ENCODE data around the gene CCDC80. TPM values are rescaled to one million over a fixed set of nuclear protein-coding genes. Genes with fewer than 3 reads are reported as not detected.
A peak's percentile ranks its signal among the peaks of the same experiment; 100 is the strongest.

The CCDC80 gene
- total and polyA plus RNA-seq, 2 experiments from 2014 or later, result 27.1 to 83.5 TPM

DNA sequence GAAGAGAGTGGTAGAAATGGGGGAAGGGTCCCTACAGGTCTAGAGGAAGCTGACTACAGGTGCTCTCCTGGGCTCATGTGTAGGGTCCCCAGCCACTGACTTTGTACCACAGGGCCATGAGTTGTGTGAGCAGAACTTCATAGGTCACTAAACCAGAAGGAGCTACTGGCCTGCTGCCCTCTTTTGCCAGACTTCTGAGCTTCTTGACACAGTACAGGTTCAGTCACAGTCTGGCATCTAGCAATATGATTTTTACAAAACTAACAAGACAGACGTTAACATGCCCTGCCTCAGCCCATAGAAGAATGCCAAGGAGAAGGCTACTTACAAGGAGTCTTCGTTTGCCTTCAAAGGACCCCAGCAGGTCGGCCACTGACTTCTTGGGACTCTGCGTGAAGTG lies 3.2 kb downstream of the CCDC80 start:
- WGBS (ENCODE audit: low lambda C conversion rate, missing lambda C conversion rate), result 89% methylated on average over 4 of the region's 4 CpGs
- H3K9me3 ChIP-seq (ENCODE audit: low read depth), result no peaks in the 10 kb centered on the region
- peaks cover 26% of the 10 kb centered on the region for H3K4me1 ChIP-seq (ENCODE audit: insufficient read depth)
- no peaks in the 10 kb centered on the region for H3K9me2 ChIP-seq (replicated peaks; ENCODE audit: insufficient read depth)
- H2AFZ ChIP-seq, result no peak overlapping the region
- H3K36me3 ChIP-seq (replicated peaks; ENCODE audit: insufficient read depth, low read depth), result no peaks in the 10 kb centered on the region
- H3K79me2 ChIP-seq, result no peaks in the 10 kb centered on the region
- TF ChIP-seq EZH2phosphoT487 (IDR thresholded peaks at IDR 0.05; ENCODE audit: low read depth, severe bottlenecking, unreplicated experiment) (no peak), CTCF (IDR thresholded peaks at IDR 0.05; ENCODE audit: poor library complexity) (no peak), EZH2 (IDR thresholded peaks at IDR 0.05; ENCODE audit: borderline replicate concordance) (no peak)
- H3K4me2 ChIP-seq, result peak overlapping the region; percentile 62
- H3K27me3 ChIP-seq, result no peaks in the 10 kb centered on the region
- no peak overlapping the region for H3K27ac ChIP-seq
- DNase-seq (ENCODE audit: low spot score), result no peak
- H3K4me3 ChIP-seq, result no peak overlapping the region
- no peaks in the 10 kb centered on the region for H4K20me1 ChIP-seq (ENCODE audit: insufficient read depth, poor library complexity, severe bottlenecking)

GRCh38 chr3:112635674-112636073 lies 5.3 kb downstream of the CCDC80 start:
- no peak overlapping the region for H3K4me3 ChIP-seq
- no peaks in the 10 kb centered on the region for H4K20me1 ChIP-seq (ENCODE audit: insufficient read depth, poor library complexity, severe bottlenecking)
- no peaks in the 10 kb centered on the region for H3K27me3 ChIP-seq
- no peaks in the 10 kb centered on the region for H3K9me2 ChIP-seq (replicated peaks; ENCODE audit: insufficient read depth)
- no peaks in the 10 kb centered on the region for H3K36me3 ChIP-seq (replicated peaks; ENCODE audit: insufficient read depth, low read depth)
- no peak for TF ChIP-seq CTCF (IDR thresholded peaks at IDR 0.05; ENCODE audit: poor library complexity)
- no peak for TF ChIP-seq EZH2 (IDR thresholded peaks at IDR 0.05; ENCODE audit: borderline replicate concordance)
- no peak for TF ChIP-seq EZH2phosphoT487 (IDR thresholded peaks at IDR 0.05; ENCODE audit: low read depth, severe bottlenecking, unreplicated experiment)
- no peak overlapping the region for H2AFZ ChIP-seq
- DNase-seq (ENCODE audit: low spot score), result peak; percentile 59
- WGBS (ENCODE audit: low lambda C conversion rate, missing lambda C conversion rate), result 59% methylated on average over 1 of the region's 1 CpG
- peak overlapping the region; percentile 62 for H3K4me2 ChIP-seq
- peak overlapping the region; percentile 85 for H3K27ac ChIP-seq
- no peaks in the 10 kb centered on the region for H3K79me2 ChIP-seq
- no peaks in the 10 kb centered on the region for H3K9me3 ChIP-seq (ENCODE audit: low read depth)
- H3K4me1 ChIP-seq (ENCODE audit: insufficient read depth), result peaks cover 15% of the 10 kb centered on the region

GRCh38 chr3:112634786-112635541 lies 6.0 kb downstream of the CCDC80 start:
- WGBS (ENCODE audit: low lambda C conversion rate, missing lambda C conversion rate), result 77% methylated on average over 4 of the region's 4 CpGs
- Histone ChIP-seq H3K36me3 (replicated peaks; ENCODE audit: insufficient read depth, low read depth) (no peaks in the 10 kb centered on the region), H3K79me2 (no peaks in the 10 kb centered on the region), H3K4me2 (peak overlapping the region; percentile 62), H2AFZ (no peak overlapping the region), H3K4me1 (ENCODE audit: insufficient read depth) (peaks cover 15% of the 10 kb centered on the region), H3K9me3 (ENCODE audit: low read depth) (no peaks in the 10 kb centered on the region), H3K9me2 (replicated peaks; ENCODE audit: insufficient read depth) (no peaks in the 10 kb centered on the region), H4K20me1 (ENCODE audit: insufficient read depth, poor library complexity, severe bottlenecking) (no peaks in the 10 kb centered on the region), H3K27ac (peak overlapping the region; percentile 85), H3K27me3 (no peaks in the 10 kb centered on the region), H3K4me3 (no peak overlapping the region)
- DNase-seq (ENCODE audit: low spot score), result no peak
- no peak for TF ChIP-seq EZH2 (IDR thresholded peaks at IDR 0.05; ENCODE audit: borderline replicate concordance)
- no peak for TF ChIP-seq CTCF (IDR thresholded peaks at IDR 0.05; ENCODE audit: poor library complexity)
- no peak for TF ChIP-seq EZH2phosphoT487 (IDR thresholded peaks at IDR 0.05; ENCODE audit: low read depth, severe bottlenecking, unreplicated experiment)

Measured in hepatocyte (in vitro differentiated cells).